Frontal cortex (tissue), 4 donors: Measurements from ENCODE around the gene CDKN2D. TPM values are rescaled to one million over a fixed set of nuclear protein-coding genes. Genes with fewer than 3 reads are reported as not detected.
"Not testable (repeated sequence)": the region's sequence is repeated elsewhere in the genome, so short reads cannot be mapped to it uniquely, and the experiment has no call there.

ENCODE experiments used
- DNase-seq, 2 donors: peaks; one replicate each; pipeline ENCODE4 v3.0.0; 2012; ENCODE audit warnings: low spot score in 2 of 2
- FAIRE-seq: peaks from 2 replicates; lab custom pipeline; 2012; peaks lifted over from hg19 to GRCh38; lab: Jason Lieb, UNC
- total RNA-seq: library from RNA; depleted of rRNA; stranded (reverse); fragments of >200 nt; gene quantifications from one replicate; pipeline ENCODE4 v1.2.3, GENCODE V29; 2014
- donor health status: control.
- donor health status: control.
- donor health status: control.

Gene CDKN2D
- total RNA-seq, 1 donor from 2014 or later = 73.0 TPM

- DNase-seq (peak in 1 of 2 donors; percentile 38), FAIRE-seq (no peak)
These were observed 13.8 kb downstream of the CDKN2D start for GRCh38 chr19:10554760-10555609.

DNA sequence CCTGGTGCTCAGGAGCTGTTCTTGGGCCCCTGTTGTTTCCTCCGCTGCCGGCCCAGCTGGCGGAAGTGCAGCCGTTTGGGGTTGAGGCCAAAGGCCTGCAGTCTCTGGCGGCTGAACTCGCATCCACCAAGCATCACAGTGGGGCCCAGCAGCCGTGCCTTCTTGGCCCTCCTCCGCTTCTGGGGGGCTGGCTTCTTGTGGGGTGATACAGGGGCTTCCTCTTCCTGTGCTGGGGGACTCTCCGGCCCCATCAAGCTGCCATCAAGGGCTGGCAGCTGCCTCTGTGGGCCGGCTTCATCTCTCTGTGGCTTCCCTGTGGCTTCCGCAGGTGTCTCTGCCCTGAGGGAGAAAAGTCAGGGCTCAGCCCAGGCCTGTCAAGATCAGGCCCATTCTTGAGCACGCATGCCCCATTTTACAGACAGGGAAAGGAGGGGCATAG lies 14.8 kb downstream of the CDKN2D start:
- DNase-seq (peak in 1 of 2 donors; percentile 34), FAIRE-seq (no peak)

DNA sequence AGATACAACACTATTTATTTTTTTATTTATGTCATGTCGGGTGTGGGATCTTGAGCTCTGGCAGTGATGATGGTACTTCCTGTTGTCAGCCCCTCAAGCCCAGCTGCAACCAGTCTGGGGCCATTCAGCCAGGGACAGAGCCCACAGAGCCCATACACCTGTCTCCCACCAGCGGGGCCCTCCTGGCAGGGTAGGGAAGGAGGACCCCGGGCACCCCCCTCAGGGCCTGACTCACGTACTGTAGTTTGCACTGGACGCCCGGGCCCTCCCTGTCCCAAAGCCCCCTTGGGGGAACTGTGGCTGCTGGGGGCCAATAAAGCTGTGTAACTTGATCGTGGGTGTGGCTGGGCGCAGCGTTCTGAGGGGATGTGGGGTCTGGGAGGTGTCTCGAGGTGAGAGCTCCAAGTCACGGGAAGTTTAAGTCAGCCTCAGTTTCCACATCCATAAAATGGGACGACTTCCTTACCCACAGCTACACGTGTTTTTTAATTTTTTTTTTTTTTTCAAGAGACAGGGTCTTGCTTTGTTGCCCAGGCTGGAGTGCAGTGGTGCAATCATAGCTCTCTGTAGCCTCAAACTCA lies 15.6 kb downstream of the CDKN2D start:
- DNase-seq = peak in 1 of 2 donors; percentile 24
- FAIRE-seq = no peak

- no peak for FAIRE-seq
- peak in 1 of 2 donors; percentile 33 for DNase-seq
These were observed 16.2 kb downstream of the CDKN2D start for GRCh38 chr19:10552510-10553053.

DNA sequence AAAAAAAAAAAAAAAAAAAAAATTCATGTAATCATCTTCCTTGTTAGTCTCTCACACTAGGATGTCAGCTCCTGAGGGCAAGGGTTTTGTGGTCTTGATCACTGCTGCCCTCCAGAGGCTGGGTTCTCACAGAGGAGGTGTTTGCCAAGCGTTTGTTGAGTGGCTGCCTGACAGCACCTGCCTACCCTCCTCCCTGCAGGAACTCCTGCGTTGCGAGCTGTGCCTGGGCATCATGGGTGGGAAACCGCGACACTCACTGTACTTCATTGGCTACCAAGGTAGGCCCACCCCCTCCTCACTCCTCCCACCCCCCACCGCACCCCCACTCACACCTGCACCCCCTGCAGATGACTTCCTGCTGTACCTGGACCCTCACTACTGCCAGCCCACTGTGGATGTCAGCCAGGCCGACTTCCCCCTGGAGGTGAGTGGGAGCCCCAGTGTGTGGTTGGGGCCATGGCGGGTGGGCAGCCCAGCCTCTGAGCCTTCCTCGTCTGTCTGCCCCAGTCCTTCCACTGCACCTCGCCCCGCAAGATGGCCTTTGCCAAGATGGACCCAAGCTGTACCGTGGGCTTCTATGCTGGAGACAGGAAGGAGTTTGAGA lies 17.0 kb downstream of the CDKN2D start:
- FAIRE-seq (no peak), DNase-seq (peak in 1 of 2 donors; percentile 39)

GRCh38 chr19:10551006-10551405 lies 17.8 kb downstream of the CDKN2D start:
- not testable (repeated sequence) for FAIRE-seq, DNase-seq

DNA sequence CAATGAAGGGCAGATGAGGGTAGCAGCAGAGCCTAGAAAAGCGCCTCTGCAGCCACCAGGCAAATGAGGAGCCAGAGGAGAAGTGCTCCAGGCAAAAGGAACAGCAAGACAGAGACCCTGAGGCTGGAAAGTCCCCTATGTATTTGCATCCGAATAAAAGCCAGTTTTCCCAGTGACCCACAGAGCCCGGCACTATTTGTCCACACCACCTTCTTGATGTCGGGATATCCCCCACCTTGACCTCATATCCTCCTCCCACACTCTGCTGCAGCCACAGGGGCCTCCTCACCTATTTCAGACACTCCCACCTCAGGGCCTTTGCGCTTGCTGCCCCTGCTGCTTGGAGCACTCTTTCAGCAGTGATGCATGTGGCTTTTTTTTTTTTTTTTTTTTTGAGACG lies 18.4 kb downstream of the CDKN2D start:
- no peak for FAIRE-seq
- DNase-seq = no peak

- no peak for DNase-seq
- FAIRE-seq = no peak
These were observed 19.0 kb downstream of the CDKN2D start for GRCh38 chr19:10549733-10550132.

DNA sequence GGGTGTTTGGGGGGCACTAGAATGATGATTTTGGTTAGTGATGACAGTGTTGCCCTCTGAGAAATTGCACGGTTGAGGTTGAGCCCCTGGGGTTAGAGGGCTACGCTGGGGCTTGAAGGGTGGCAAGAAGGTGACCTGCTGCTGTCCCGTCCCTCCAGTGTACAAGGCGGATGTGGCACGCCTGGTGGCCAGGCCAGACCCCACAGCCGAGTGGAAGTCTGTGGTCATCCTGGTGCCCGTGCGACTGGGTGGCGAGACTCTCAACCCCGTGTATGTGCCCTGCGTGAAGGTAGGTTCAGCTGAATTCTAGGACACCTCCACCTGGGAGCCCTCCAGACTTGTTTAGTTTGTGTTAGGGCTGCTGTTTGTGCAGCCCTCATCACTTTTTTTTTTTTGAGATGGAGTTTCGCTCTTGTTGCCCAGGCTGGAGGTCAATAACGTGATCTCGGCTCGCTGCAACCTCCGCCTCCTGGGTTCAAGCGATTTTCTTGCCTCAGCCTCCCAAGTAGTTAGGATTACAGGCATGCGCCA lies 20.0 kb downstream of the CDKN2D start:
- no peak for FAIRE-seq
- DNase-seq = no peak

DNA sequence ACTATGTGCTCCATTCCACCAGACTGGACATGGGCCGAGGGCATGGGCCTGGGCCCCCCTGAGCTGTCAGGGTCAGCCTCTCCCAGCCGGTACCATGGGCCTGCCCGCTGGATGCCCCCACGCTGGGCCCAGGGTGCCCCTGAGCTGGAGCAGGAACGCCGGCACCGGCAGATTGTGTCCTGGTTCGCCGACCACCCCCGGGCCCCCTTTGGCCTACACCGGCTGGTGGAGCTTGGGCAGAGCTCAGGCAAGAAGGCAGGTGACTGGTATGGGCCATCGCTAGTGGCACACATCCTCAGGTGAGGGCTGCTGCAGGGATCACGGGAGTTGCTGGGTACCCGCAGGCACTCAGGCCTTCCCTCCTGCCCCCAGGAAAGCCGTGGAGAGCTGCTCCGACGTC lies 22.0 kb downstream of the CDKN2D start:
- FAIRE-seq = no peak
- no peak for DNase-seq

DNA sequence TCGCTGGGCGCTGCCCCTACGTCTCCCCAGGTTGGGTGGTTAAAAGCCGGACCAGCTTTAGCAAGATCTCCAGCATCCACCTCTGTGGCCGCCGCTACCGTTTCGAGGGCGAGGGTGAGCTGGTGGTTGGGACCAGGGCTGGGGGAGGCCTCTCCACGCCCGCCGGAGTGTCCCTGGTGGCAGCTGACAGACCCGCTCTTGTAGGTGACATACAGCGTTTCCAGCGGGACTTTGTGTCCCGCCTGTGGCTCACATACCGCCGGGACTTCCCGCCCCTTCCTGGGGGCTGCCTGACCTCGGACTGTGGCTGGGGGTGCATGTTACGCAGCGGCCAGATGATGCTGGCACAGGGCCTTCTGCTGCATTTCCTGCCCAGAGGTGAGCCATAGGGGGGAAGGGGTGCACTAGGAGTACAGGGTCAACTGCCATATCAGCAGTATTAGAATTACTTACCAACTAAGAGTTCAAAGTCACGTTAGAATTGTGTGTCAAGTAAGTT lies 24.0 kb downstream of the CDKN2D start:
- FAIRE-seq = no peak

DNA sequence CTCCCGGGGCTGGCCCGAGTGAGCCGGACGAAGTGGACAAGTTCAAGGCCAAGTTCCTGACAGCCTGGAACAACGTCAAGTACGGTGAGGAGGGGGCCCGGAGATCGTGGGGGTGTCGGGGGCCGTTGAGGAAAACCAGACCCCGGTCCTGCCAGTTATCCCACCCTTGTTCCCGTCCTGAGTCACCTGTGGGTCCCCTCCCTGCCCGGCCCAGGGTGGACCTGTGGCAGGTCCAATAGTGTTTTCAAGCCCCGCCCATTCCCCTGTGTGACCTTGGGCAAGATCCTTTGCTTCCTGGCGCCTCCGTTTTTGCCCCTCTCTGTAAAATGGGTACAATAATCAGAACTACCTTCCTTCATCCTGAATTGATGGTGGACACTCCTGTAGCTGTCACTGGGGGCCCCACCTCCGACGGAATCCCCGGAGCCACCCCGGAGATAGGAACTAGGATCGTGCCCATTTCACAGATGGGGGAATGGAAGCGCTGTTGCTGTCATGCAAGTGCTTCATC lies 24.5 kb downstream of the CDKN2D start:
- FAIRE-seq (no peak), DNase-seq (no peak)

More for the DNA sequence above, 24.0 kb downstream of the CDKN2D start:
- no peak for DNase-seq

- FAIRE-seq (no peak), DNase-seq (peak; percentile 97 to 98)
These were observed 25.1 kb downstream of the CDKN2D start, which contains the start of gene ATG4D for GRCh38 chr19:10543420-10544241. Gene ATG4D, plus strand, starts transcription at chr19:10543904. Its CDS starts 187 bp downstream, at chr19:10544091.

DNA sequence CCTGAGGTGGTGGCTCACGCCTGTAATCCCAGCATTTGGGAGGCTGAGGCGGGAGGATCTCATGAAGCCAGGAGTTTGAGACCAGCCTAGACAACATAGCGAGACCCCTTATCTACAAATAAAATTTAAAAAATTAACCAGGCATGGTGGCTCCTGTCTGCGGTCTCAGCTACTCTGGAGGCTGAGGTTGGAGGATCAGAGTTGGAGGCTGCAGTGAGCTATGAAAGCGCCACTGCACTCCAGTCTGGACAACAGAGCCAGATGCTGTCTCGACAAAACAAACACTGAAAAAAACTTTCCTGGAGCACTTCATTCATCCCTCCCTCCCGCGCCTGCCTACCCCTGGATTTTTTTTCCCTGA lies 25.7 kb downstream of the CDKN2D start:
- DNase-seq (no peak), FAIRE-seq (no peak)

- not testable (repeated sequence) for FAIRE-seq, DNase-seq
These were observed 29.8 kb downstream of the CDKN2D start for GRCh38 chr19:10539016-10539415.

- no peak for DNase-seq
- FAIRE-seq = no peak
These were observed 30.4 kb downstream of the CDKN2D start for GRCh38 chr19:10538204-10538983.

GRCh38 chr19:10537668-10538067 lies 31.1 kb downstream of the CDKN2D start:
- no peak for FAIRE-seq
- DNase-seq = no peak

DNA sequence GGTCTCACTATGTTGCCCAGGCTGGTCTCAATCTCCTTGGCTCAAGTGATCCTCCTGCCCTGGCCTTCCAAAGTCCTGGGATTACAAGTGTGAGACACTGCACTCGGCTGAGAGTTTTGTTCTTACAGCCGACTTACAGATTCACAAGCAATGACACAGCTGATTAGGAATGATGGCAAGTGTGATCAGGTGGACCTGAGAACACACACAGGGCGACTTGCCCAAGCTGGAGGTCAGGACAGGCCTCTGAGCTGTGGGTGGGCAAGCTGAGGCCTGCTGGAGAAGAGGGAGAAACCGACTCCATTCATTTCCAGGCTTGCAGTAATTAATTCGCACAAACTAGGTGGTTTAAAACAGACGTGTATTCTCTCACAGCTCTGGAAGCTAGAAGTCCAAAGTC lies 33.2 kb downstream of the CDKN2D start:
- no peak for FAIRE-seq

More for the DNA sequence above, 33.2 kb downstream of the CDKN2D start:
- no peak for DNase-seq
